ENCODE measurements around the gene ASB16. TPM values are rescaled to one million over a fixed set of nuclear protein-coding genes. Genes with fewer than 3 reads are reported as not detected.

The ASB16 gene
- total RNA-seq, 1 donor, result 0.27 TPM

DNA sequence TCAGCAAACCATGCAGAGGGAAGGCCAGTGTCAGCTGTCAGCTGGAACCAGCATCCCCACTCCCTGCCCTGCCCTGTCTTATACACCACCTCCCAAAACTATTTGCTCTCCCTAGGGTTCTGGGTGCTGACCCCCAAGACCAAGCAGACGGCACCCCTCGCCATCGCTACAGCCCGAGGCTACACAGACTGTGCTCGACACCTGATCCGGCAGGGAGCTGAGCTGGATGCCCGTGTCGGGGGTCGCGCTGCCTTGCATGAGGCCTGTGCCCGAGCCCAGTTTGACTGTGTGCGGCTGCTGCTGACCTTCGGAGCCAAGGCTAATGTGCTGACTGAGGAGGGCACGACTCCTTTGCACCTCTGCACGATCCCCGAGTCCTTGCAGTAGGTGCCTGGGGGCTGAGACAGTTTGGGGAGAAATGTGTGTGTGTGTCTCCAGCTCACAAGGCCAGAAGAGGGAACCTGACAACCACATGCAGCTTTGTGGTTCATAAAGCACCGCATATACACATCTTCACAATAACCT lies 1.5 kb downstream of the ASB16 start:
- DNase-seq (ENCODE audit: low read depth), result no peak

DNA sequence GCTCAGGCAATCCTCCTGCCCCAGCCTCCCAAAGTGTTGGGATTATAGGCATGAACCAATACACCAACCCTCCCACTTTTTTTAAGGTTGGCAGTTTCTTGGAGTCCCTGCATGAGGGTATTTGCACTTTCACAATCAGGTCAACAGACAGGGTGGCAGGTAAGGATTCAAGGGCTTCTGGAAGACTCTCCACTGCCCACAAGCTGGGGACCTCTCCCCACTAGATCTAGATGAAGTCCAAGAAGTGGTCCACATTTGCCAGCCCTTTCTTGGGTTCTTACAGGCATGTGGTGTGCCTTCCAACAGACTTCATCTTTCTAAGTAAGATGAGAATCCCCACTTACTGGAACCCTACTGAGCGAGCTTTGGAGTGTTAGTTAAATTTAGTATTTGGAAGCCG lies 3.9 kb downstream of the ASB16 start:
- H3K4me3 ChIP-seq (ENCODE audit: low read depth, low read length), result no peak overlapping the region
- TF ChIP-seq, protein P1, sequence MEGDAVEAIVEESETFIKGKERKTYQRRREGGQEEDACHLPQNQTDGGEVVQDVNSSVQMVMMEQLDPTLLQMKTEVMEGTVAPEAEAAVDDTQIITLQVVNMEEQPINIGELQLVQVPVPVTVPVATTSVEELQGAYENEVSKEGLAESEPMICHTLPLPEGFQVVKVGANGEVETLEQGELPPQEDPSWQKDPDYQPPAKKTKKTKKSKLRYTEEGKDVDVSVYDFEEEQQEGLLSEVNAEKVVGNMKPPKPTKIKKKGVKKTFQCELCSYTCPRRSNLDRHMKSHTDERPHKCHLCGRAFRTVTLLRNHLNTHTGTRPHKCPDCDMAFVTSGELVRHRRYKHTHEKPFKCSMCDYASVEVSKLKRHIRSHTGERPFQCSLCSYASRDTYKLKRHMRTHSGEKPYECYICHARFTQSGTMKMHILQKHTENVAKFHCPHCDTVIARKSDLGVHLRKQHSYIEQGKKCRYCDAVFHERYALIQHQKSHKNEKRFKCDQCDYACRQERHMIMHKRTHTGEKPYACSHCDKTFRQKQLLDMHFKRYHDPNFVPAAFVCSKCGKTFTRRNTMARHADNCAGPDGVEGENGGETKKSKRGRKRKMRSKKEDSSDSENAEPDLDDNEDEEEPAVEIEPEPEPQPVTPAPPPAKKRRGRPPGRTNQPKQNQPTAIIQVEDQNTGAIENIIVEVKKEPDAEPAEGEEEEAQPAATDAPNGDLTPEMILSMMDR (IDR thresholded peaks at IDR 0.05; ENCODE audit: insufficient read depth, low read length), result no peak
- DNase-seq (ENCODE audit: low read depth), result no peak

More for the DNA sequence above, 1.5 kb downstream of the ASB16 start:
- TF ChIP-seq, protein P1 (IDR thresholded peaks at IDR 0.05; ENCODE audit: insufficient read depth, low read length), result no peak
- H3K4me3 ChIP-seq (ENCODE audit: low read depth, low read length), result no peak overlapping the region

DNA sequence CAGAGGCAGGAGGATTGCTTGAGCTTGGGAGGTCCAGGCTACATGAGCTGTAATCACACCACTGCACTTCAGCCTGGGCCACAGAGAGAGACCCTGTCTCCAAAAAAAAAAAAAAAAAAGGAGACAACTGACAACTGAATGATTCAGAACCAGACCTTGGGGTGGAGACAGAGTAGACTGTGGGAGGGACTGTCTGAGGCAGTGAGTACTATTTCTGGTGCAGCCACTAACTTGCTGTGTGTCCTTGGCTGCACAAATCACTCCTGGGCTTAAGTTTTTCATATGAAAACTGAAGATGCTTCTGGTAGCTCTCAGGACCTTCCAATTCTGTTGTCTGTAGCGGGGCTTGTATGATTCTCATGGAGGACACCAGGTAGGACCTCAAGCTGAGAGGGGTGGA lies 5.8 kb downstream of the ASB16 start:
- no peak for DNase-seq (ENCODE audit: low read depth)

DNA sequence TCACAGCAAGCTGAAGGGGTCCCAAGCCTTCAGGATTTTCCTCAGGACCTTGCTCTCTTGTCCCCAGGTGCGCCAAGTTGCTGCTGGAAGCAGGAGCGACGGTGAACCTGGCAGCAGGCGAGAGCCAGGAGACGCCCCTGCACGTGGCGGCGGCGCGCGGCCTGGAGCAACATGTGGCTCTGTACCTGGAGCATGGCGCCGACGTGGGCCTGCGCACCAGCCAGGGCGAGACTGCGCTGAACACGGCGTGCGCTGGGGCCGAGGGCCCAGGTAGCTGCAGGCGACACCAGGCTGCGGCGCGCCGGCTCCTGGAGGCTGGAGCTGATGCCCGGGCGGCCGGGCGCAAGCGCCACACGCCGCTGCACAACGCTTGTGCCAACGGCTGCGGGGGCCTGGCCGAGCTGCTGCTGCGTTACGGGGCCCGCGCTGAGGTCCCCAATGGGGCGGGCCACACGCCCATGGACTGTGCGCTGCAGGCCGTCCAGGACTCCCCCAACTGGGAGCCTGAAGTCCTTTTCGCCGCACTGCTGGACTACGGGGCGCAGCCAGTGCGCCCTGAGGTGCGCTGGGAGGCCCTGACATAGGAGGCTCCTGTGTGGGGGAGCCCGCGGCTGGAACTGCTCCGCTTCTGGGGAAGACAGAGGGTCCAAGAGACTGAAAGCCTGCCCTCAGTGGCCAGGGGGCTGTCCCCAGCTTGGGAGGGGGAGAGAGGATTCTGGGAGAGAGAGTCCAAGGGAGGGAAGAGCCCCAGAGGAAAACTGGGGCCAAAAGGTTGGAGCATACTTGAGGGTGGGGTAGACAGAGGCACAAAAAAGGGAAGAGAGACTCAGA lies 6.4 kb downstream of the ASB16 start:
- TF ChIP-seq, protein P1 (IDR thresholded peaks at IDR 0.05; ENCODE audit: insufficient read depth, low read length), result no peak
- H3K4me3 ChIP-seq (ENCODE audit: low read depth, low read length), result no peak overlapping the region
- no peak for DNase-seq (ENCODE audit: low read depth)

More for the DNA sequence above, 5.8 kb downstream of the ASB16 start:
- TF ChIP-seq, protein P1 (IDR thresholded peaks at IDR 0.05; ENCODE audit: insufficient read depth, low read length), result no peak
- H3K4me3 ChIP-seq (ENCODE audit: low read depth, low read length), result no peak overlapping the region

DNA sequence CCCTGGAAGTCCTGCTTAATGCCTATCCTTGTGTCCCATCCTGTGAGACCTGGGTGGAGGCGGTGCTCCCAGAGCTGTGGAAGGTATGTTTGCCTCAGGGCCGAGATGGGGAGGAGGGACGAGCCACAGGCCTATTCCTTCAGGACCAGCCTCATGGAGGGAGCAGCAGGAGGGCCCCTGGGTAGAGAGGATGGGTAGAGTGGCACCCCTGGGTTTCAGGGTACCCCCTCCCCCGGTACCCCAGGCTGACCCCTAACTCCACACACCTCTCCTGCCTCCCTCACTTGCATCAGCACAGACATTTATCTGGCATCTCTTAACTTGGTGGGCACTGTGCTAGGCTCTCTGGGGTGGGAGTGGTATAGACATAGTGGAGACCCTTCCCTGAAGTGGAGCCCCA lies 7.1 kb downstream of the ASB16 start:
- no peak overlapping the region for H3K4me3 ChIP-seq (ENCODE audit: low read depth, low read length)
- no peak for DNase-seq (ENCODE audit: low read depth)
- TF ChIP-seq, protein P1 (IDR thresholded peaks at IDR 0.05; ENCODE audit: insufficient read depth, low read length), result no peak

DNA sequence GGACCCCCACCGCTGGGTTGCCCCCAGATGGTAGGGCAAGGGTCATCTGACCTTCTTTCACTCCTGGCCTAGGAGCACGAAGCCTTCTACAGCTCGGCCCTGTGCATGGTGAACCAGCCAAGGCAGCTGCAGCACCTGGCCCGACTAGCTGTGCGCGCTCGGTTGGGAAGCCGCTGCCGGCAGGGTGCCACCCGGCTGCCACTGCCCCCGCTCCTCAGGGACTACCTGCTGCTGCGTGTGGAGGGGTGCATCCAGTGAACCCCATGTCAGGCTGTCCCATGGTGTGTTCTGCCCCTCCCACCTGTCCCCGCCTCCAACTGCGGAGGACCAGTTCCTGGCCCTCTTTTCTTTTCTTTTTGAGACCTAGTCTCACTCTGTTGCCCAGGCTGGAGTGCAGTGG lies 7.6 kb downstream of the ASB16 start:
- H3K4me3 ChIP-seq (ENCODE audit: low read depth, low read length), result no peak overlapping the region
- TF ChIP-seq, protein P1 (IDR thresholded peaks at IDR 0.05; ENCODE audit: insufficient read depth, low read length), result no peak
- no peak for DNase-seq (ENCODE audit: low read depth)
